ENCODE results near the gene SH3BP4. TPM values are rescaled to one million over a fixed set of nuclear protein-coding genes. Genes with fewer than 3 reads are reported as not detected.

Gene SH3BP4
- total and polyA plus RNA-seq, 2 donors (not counting 1 experiment from before 2014, with no cell fraction given) = 1.00 to 1.3 TPM

DNA sequence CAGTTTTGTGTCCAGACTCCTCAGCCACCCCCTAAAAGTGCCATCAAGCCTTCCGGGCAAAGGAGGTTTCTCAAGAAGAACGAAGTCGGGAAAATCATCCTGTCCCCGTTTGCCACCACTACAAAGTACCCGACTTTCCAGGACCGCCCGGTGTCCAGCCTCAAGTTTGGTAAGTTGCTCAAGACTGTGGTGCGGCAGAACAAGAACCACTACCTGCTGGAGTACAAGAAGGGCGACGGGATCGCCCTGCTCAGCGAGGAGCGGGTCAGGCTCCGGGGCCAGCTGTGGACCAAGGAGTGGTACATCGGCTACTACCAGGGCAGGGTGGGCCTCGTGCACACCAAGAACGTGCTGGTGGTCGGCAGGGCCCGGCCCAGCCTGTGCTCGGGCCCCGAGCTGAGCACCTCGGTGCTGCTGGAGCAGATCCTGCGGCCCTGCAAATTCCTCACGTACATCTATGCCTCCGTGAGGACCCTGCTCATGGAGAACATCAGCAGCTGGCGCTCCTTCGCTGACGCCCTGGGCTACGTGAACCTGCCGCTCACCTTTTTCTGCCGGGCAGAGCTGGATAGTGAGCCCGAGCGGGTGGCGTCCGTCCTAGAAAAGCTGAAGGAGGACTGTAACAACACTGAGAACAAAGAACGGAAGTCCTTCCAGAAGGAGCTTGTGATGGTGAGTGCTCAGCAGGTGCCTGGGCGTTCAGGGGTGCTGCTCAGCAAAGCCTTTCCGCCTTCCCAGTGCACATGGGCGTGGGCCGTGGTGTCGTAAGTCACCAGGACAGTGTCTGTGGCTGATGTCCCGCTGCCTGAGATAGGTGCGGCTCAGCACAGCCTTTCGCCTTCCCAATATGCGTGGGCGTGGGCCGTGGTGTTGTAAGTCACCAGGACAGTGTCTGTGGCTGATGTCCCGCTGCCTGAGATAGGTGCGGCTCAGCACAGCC is 91.0 kb downstream of the SH3BP4 start:
- H3K27me3 Mint-ChIP-seq = no peaks in the 10 kb centered on the region
- POLR2A ChIA-PET = no interaction called here
- TF ChIP-seq EZH2 (IDR thresholded peaks at IDR 0.05; ENCODE audit: borderline replicate concordance, insufficient read depth, low read depth, low read length, poor library complexity, severe bottlenecking) = no peak
- TF ChIP-seq, protein P1, sequence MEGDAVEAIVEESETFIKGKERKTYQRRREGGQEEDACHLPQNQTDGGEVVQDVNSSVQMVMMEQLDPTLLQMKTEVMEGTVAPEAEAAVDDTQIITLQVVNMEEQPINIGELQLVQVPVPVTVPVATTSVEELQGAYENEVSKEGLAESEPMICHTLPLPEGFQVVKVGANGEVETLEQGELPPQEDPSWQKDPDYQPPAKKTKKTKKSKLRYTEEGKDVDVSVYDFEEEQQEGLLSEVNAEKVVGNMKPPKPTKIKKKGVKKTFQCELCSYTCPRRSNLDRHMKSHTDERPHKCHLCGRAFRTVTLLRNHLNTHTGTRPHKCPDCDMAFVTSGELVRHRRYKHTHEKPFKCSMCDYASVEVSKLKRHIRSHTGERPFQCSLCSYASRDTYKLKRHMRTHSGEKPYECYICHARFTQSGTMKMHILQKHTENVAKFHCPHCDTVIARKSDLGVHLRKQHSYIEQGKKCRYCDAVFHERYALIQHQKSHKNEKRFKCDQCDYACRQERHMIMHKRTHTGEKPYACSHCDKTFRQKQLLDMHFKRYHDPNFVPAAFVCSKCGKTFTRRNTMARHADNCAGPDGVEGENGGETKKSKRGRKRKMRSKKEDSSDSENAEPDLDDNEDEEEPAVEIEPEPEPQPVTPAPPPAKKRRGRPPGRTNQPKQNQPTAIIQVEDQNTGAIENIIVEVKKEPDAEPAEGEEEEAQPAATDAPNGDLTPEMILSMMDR (IDR thresholded peaks at IDR 0.05) = no peak
- Histone ChIP-seq H3K36me3 (replicated peaks in 1 of 2; ENCODE audit: control extremely low read depth in 1 of 2, control insufficient read depth in 1 of 2, extremely low read depth in 1 of 2, insufficient read depth in 2 of 2, low read length in 1 of 2) (no peaks in the 10 kb centered on the region), H2AFZ (ENCODE audit: insufficient read depth, low read depth, low read length, poor library complexity, severe bottlenecking) (no peak overlapping the region), H3K27ac (ENCODE audit: low read length in 2 of 2) (no peak overlapping the region), H3K4me2 (replicated peaks; ENCODE audit: low read depth, low read length, poor library complexity, severe bottlenecking) (no peak overlapping the region), H3K79me2 (ENCODE audit: control insufficient read depth, insufficient read depth, low read length) (no peaks in the 10 kb centered on the region), H3K4me3 (ENCODE audit: control extremely low read depth in 1 of 5, extremely low read depth in 1 of 5, insufficient read depth in 1 of 5, low read depth in 2 of 5, low read length in 4 of 5) (no peak overlapping the region), H3K9ac (ENCODE audit: low read length) (no peak overlapping the region), H3K4me1 (ENCODE audit: control insufficient read depth in 2 of 2, insufficient read depth in 2 of 2, low read length in 2 of 2) (peaks cover 38 to 44% of the 10 kb centered on the region in 2 donors), H3K9me3 (ENCODE audit: control extremely low read depth in 1 of 3, control insufficient read depth in 2 of 3, insufficient read depth in 1 of 3, low read length in 2 of 3) (peaks cover 0 to 20% (median 0%) of the 10 kb centered on the region in 3 donors), H3K27me3 (replicated peaks in 1 of 4; ENCODE audit: control extremely low read depth in 1 of 4, control insufficient read depth in 3 of 4, insufficient read depth in 4 of 4, low read length in 3 of 4) (no peaks in the 10 kb centered on the region), H4K20me1 (ENCODE audit: control insufficient read depth, insufficient read depth, low read length, poor library complexity, severe bottlenecking) (no peaks in the 10 kb centered on the region)
- no peak overlapping the region for H3K27ac Mint-ChIP-seq
- no peak overlapping the region for H3K4me3 Mint-ChIP-seq
- WGBS (ENCODE audit: insufficient coverage) = 97% methylated on average over 37 of the region's 49 CpGs
- H3K9me3 Mint-ChIP-seq (ENCODE audit: insufficient read depth) = no peaks in the 10 kb centered on the region
- no peak for ATAC-seq (ENCODE audit: low read depth)
- DNase-seq = no peak
- CTCF ChIA-PET = no interaction called here
- intact Hi-C loops (cut with micrococcal nuclease) = loop anchor here (10.0 kb wide), 2 partner anchors 88 to 1178 kb away; partner anchors contain the start of genes MSL3B and SH3BP4
- peaks cover 42% of the 10 kb centered on the region for H3K4me1 Mint-ChIP-seq
